Motor neuron (in vitro differentiated cells): Measurements from ENCODE around the gene NELL1. TPM values are rescaled to one million over a fixed set of nuclear protein-coding genes. Genes with fewer than 3 reads are reported as not detected.

Source experiments
- ATAC-seq, 8 experiments: fragments of 200-7000 bp; cut with Tn5 transposase; replicated peaks in 6 of 8; 2 replicates each; pipeline ENCODE4 v1.8.0; 2021; ENCODE audit warnings: mild to moderate bottlenecking in 8 of 8, moderate library complexity in 8 of 8
- H3K27ac ChIP-seq, 2 donors: fragments of 250-450 bp; sonication (Bioruptor Pico); 2 replicates each; pipeline ENCODE4 v1.9.0; 2021; ENCODE audit warnings: antibody characterized with exemption in 2 of 2, mild to moderate bottlenecking in 2 of 2, moderate library complexity in 1 of 2
- H3K4me1 ChIP-seq, 2 donors: fragments of 250-450 bp; sonication (Bioruptor Pico); replicated peaks in 1 of 2; 2 replicates each; pipeline ENCODE4 v1.6.1; 2021; ENCODE audit warnings: antibody characterized with exemption in 2 of 2, mild to moderate bottlenecking in 2 of 2, moderate library complexity in 1 of 2
- H3K4me3 ChIP-seq, 5 donors: fragments of 250-450 bp; sonication (Bioruptor Pico); 2 replicates each; pipeline ENCODE4 v1.9.0; 2021; ENCODE audit warnings: antibody characterized with exemption in 5 of 5, mild to moderate bottlenecking in 5 of 5, moderate library complexity in 4 of 5
- WGBS, 10 experiments: fragments of 450-650 bp; shearing (Covaris generic); methylation state at CpG; one replicate each; pipeline ENCODE4 v1.0.0; 2022; 5-methylcytosine and 5-hydroxymethylcytosine counted together
- in situ Hi-C, 9 experiments: fragments of 400-800 bp; cut with MboI; loops; one replicate each; pipeline ENCODE4 v1.15.0; 2021; ENCODE audit warnings: low sequenced_read_pairs in 9 of 9, low pct_unique_long_range_greater_than_20kb in 2 of 9; ENCODE audit not compliant: unreplicated experiment in 9 of 9
- total RNA-seq, 8 experiments: library from RNA; unstranded; fragments of 300-600 nt; gene quantifications; 2 replicates each; pipeline versions ENCODE4 v1.2.3 to v1.2.4, GENCODE V29; 2022

The NELL1 gene
- total RNA-seq, 8 experiments from 2014 or later: 0.25 to 129 (median 46.4) TPM

GRCh38 chr11:21374376-21374775, 705.0 kb downstream of the NELL1 start:
- 6 to 79% (median 37%) methylated on average over 1 to 5 of the region's 5 CpGs; no CpG with 5 or more reads in 2 of the 10 experiments for WGBS, 10 experiments
- no peak overlapping the region for H3K4me3 ChIP-seq
- in situ Hi-C loops: no loop called here
- H3K27ac ChIP-seq: no peak overlapping the region
- ATAC-seq: no peak
- peaks cover 18 to 40% of the 10 kb centered on the region in 2 donors for H3K4me1 ChIP-seq

- Histone ChIP-seq H3K4me3 (no peak overlapping the region), H3K4me1 (peaks cover 0 to 16% of the 10 kb centered on the region in 2 donors), H3K27ac (no peak overlapping the region)
- in situ Hi-C loops: no loop called here
- 17 to 92% (median 79%) methylated on average over 2 to 4 of the region's 4 CpGs; no CpG with 5 or more reads in 1 of the 10 experiments for WGBS, 10 experiments
- ATAC-seq: no peak
These were observed 716.5 kb downstream of the NELL1 start for GRCh38 chr11:21385669-21386440.

GRCh38 chr11:21390430-21390829, 721.0 kb downstream of the NELL1 start:
- WGBS, 10 experiments: 62 to 100% (median 85%) methylated on average over 2 to 5 of the region's 5 CpGs; no CpG with 5 or more reads in 3 of the 10 experiments
- H3K4me1 ChIP-seq: peaks cover 0 to 16% of the 10 kb centered on the region in 2 donors
- in situ Hi-C loops: no loop called here
- no peak overlapping the region for H3K4me3 ChIP-seq
- H3K27ac ChIP-seq: no peak overlapping the region
- ATAC-seq: no peak

GRCh38 chr11:21396342-21397008, 727.1 kb downstream of the NELL1 start:
- peaks cover 0 to 5% of the 10 kb centered on the region in 2 donors for H3K4me1 ChIP-seq
- WGBS, 10 experiments: 10 to 78% (median 54%) methylated on average over 3 to 5 of the region's 5 CpGs
- ATAC-seq: no peak
- no peak overlapping the region for H3K27ac ChIP-seq
- in situ Hi-C loops: no loop called here
- H3K4me3 ChIP-seq: no peak overlapping the region

- peaks cover 3 to 17% of the 10 kb centered on the region in 2 donors for H3K4me1 ChIP-seq
- H3K4me3 ChIP-seq: no peak overlapping the region
- in situ Hi-C loops: no loop called here
- ATAC-seq: peak in 2 of 8 experiments; percentile 32 to 52
- H3K27ac ChIP-seq: no peak overlapping the region
- WGBS, 10 experiments: 2 to 94% (median 66%) methylated on average over 1 to 3 of the region's 3 CpGs; no CpG with 5 or more reads in 1 of the 10 experiments
These were observed 728.8 kb downstream of the NELL1 start for GRCh38 chr11:21398195-21398594.

- Histone ChIP-seq H3K4me1 (peaks cover 12 to 28% of the 10 kb centered on the region in 2 donors), H3K27ac (no peak overlapping the region), H3K4me3 (no peak overlapping the region)
- in situ Hi-C loops: no loop called here
- WGBS, 10 experiments: 0 to 100% (median 89%) methylated on average over 1 of the region's 1 CpG; no CpG with 5 or more reads in 5 of the 10 experiments
- ATAC-seq: no peak
These were observed 732.1 kb downstream of the NELL1 start for GRCh38 chr11:21401496-21401895.

- peaks cover 12 to 28% of the 10 kb centered on the region in 2 donors for H3K4me1 ChIP-seq
- H3K4me3 ChIP-seq: no peak overlapping the region
- ATAC-seq: no peak
- in situ Hi-C loops: no loop called here
- H3K27ac ChIP-seq: no peak overlapping the region
- 0 to 100% (median 9%) methylated on average over 1 of the region's 1 CpG; no CpG with 5 or more reads in 3 of the 10 experiments for WGBS, 10 experiments
These were observed 732.9 kb downstream of the NELL1 start for GRCh38 chr11:21402274-21402673.

GRCh38 chr11:21403069-21403468, 733.7 kb downstream of the NELL1 start:
- Histone ChIP-seq H3K4me3 (no peak overlapping the region), H3K4me1 (peaks cover 12 to 28% of the 10 kb centered on the region in 2 donors), H3K27ac (no peak overlapping the region)
- peak in 3 of 8 experiments; percentile 77 to 79 (median 77) for ATAC-seq
- in situ Hi-C loops: no loop called here

GRCh38 chr11:21405422-21405821, 736.0 kb downstream of the NELL1 start:
- H3K4me3 ChIP-seq: no peak overlapping the region
- in situ Hi-C loops: no loop called here
- 0 to 100% (median 73%) methylated on average over 1 of the region's 1 CpG; no CpG with 5 or more reads in 4 of the 10 experiments for WGBS, 10 experiments
- no peak overlapping the region for H3K27ac ChIP-seq
- peaks cover 12 to 28% of the 10 kb centered on the region in 2 donors for H3K4me1 ChIP-seq
- ATAC-seq: peak in 4 of 8 experiments; percentile 24 to 67 (median 32)

- in situ Hi-C loops: no loop called here
- Histone ChIP-seq H3K4me1 (peaks cover 3 to 24% of the 10 kb centered on the region in 2 donors), H3K4me3 (no peak overlapping the region), H3K27ac (no peak overlapping the region)
- 20 to 100% (median 81%) methylated on average over 1 to 5 of the region's 5 CpGs; no CpG with 5 or more reads in 2 of the 10 experiments for WGBS, 10 experiments
- no peak for ATAC-seq
These were observed 741.1 kb downstream of the NELL1 start for GRCh38 chr11:21410513-21410912.

- in situ Hi-C loops: no loop called here
- Histone ChIP-seq H3K4me3 (no peak overlapping the region), H3K27ac (no peak overlapping the region), H3K4me1 (peaks cover 0 to 28% of the 10 kb centered on the region in 2 donors)
- no peak for ATAC-seq
- WGBS, 10 experiments: 0 to 100% (median 14%) methylated on average over 1 of the region's 1 CpG; no CpG with 5 or more reads in 4 of the 10 experiments
These were observed 741.7 kb downstream of the NELL1 start for GRCh38 chr11:21411104-21411503.

- H3K27ac ChIP-seq: no peak overlapping the region
- ATAC-seq: no peak
- peaks cover 0 to 32% of the 10 kb centered on the region in 2 donors for H3K4me1 ChIP-seq
- H3K4me3 ChIP-seq: no peak overlapping the region
- in situ Hi-C loops: no loop called here
- WGBS, 10 experiments: 0 to 83% (median 46%) methylated on average over 1 of the region's 1 CpG; no CpG with 5 or more reads in 2 of the 10 experiments
These were observed 742.2 kb downstream of the NELL1 start for GRCh38 chr11:21411597-21411996.

- Histone ChIP-seq H3K4me1 (peaks cover 0 to 36% of the 10 kb centered on the region in 2 donors), H3K27ac (no peak overlapping the region), H3K4me3 (no peak overlapping the region)
- 0 to 74% (median 51%) methylated on average over 2 to 5 of the region's 5 CpGs; no CpG with 5 or more reads in 4 of the 10 experiments for WGBS, 10 experiments
- ATAC-seq: no peak
- in situ Hi-C loops: no loop called here
These were observed 743.4 kb downstream of the NELL1 start for GRCh38 chr11:21412652-21413383.
